ENCODE data around the gene CARD11. TPM values are rescaled to one million over a fixed set of nuclear protein-coding genes. Genes with fewer than 3 reads are reported as not detected.

The CARD11 gene
- total RNA-seq, 4 donors from 2014 or later = 3.1 to 53.6 (median 5.9) TPM

- no peaks in the 10 kb centered on the region for H3K9me3 ChIP-seq
- no peaks in the 10 kb centered on the region for H3K27me3 ChIP-seq
- H3K4me3 ChIP-seq = no peak overlapping the region
- H3K36me3 ChIP-seq = no peaks in the 10 kb centered on the region
- no peaks in the 10 kb centered on the region for H3K4me1 ChIP-seq
- no peak for TF ChIP-seq CTCF (IDR thresholded peaks at IDR 0.05)
- no peak for TF ChIP-seq POLR2A (IDR thresholded peaks at IDR 0.05)
- no peak overlapping the region for H3K27ac ChIP-seq
- DNase-seq = no peak
These were observed 164.3 kb downstream of the CARD11 start for GRCh38 chr7:2879354-2879753.

DNA sequence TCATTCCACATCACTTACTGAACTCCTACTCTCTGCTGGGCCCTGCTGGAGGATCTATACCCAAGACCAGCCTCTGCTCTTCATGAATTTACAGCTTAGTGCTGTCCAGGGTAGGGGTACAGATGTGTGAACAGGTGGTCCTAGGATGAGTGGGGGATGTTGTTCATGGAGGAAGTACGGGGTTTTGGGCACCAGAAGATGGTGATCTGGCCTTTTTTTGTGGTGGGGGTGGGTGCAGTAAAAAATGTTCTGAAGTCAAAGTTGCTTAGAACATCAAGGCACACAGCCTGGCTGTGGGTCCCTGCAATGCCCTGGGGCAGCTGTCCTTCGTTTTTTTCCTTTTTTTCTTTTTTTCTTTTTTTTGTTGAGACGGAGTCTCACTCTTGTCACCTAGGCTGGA, 165.4 kb downstream of the CARD11 start:
- DNase-seq = no peak
- no peak for TF ChIP-seq CTCF (IDR thresholded peaks at IDR 0.05)
- TF ChIP-seq POLR2A (IDR thresholded peaks at IDR 0.05) = no peak
- Histone ChIP-seq H3K4me1 (no peaks in the 10 kb centered on the region), H3K9me3 (no peaks in the 10 kb centered on the region), H3K27me3 (no peaks in the 10 kb centered on the region), H3K36me3 (no peaks in the 10 kb centered on the region), H3K4me3 (no peak overlapping the region), H3K27ac (no peak overlapping the region)

GRCh38 chr7:2876031-2876731, 167.5 kb downstream of the CARD11 start:
- DNase-seq = no peak
- no peak for TF ChIP-seq CTCF (IDR thresholded peaks at IDR 0.05)
- TF ChIP-seq POLR2A (IDR thresholded peaks at IDR 0.05) = no peak
- H3K27me3 ChIP-seq = no peaks in the 10 kb centered on the region
- H3K4me1 ChIP-seq = peaks cover 0 to 2% (median 0%) of the 10 kb centered on the region in 4 donors
- H3K27ac ChIP-seq = no peak overlapping the region
- no peaks in the 10 kb centered on the region for H3K9me3 ChIP-seq
- H3K36me3 ChIP-seq = no peaks in the 10 kb centered on the region
- no peak overlapping the region for H3K4me3 ChIP-seq

DNA sequence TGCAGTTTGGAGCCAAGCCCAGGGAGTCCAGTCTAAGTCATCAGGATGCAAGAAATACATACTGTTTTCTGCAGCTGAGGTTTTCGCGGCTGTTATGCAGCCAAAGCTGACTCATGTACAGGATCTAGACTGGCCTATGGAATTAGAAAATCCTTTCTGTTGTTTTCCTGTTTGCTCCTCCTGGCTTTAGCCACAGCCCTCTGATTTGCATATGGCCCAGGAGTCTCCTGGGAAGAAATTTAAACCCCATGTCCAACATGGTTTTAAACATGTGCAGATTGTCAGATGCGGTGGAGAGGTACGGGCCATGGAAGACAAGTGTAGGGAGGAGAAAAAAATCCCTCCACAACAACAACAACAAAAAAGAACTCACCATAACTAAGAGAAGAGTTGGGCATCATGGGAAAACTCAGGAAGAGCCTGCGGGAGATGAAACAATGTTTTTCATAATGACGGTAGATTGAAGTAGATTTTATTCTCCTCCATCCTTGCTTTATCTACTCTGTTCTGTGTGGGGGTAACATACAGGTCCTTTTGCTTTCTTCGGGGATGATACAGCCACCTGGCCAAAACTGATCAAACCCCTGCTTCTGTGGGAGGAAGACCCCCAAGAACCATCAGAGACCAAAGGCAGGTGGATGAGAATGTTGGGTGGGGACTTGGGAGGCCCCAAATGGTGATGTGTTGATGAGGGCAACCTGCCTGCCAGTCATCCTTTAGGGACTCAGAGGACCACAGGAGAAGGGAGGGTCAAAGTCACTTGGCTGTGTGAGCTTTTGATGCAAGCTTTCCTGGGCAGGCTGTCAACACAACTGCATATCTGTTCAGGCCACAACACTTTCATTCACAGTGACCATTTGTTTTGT, 169.7 kb downstream of the CARD11 start:
- H3K27me3 ChIP-seq = no peaks in the 10 kb centered on the region
- TF ChIP-seq POLR2A (IDR thresholded peaks at IDR 0.05) (no peak), CTCF (IDR thresholded peaks at IDR 0.05) (no peak)
- H3K4me1 ChIP-seq = peaks cover 0 to 8% (median 0%) of the 10 kb centered on the region in 4 donors
- H3K36me3 ChIP-seq = no peaks in the 10 kb centered on the region
- no peaks in the 10 kb centered on the region for H3K9me3 ChIP-seq
- no peak for DNase-seq
- H3K4me3 ChIP-seq = no peak overlapping the region
- no peak overlapping the region for H3K27ac ChIP-seq

- H3K27me3 ChIP-seq = no peaks in the 10 kb centered on the region
- no peak overlapping the region for H3K27ac ChIP-seq
- no peak for DNase-seq
These were observed 170.5 kb downstream of the CARD11 start for GRCh38 chr7:2873146-2873545.

More at GRCh38 chr7:2873146-2873545, 170.5 kb downstream of the CARD11 start:
- TF ChIP-seq POLR2A (IDR thresholded peaks at IDR 0.05) (no peak), CTCF (IDR thresholded peaks at IDR 0.05) (no peak)
- peaks cover 0 to 8% (median 0%) of the 10 kb centered on the region in 4 donors for H3K4me1 ChIP-seq
- no peaks in the 10 kb centered on the region for H3K9me3 ChIP-seq
- H3K4me3 ChIP-seq = no peak overlapping the region
- H3K36me3 ChIP-seq = no peaks in the 10 kb centered on the region
